SK-N-SH (cell line): ENCODE measurements around the gene MAN2A1.

Experiments used
- NFIC ChIP-seq: IDR thresholded peaks from 2 replicates; pipeline ENCODE4 v1.4.0; 2012; ENCODE audit warnings: borderline replicate concordance
- PBX3 ChIP-seq: IDR thresholded peaks from 2 replicates; pipeline ENCODE4; 2012
- POLR2AphosphoS5 ChIP-seq: IDR thresholded peaks from 2 replicates; pipeline ENCODE4 v1.6.1; 2012; ENCODE audit warnings: low read depth, low read length
- RFX5 ChIP-seq: IDR thresholded peaks from 2 replicates; pipeline ENCODE4 v1.6.1; 2012; ENCODE audit warnings: mild to moderate bottlenecking, improper control_type of control experiment, low read length
- USF2 ChIP-seq: fragments of 150-350 bp; IDR thresholded peaks from 2 replicates; pipeline ENCODE4 v1.6.1; 2017; ENCODE audit warnings: antibody characterized with exemption, low read length, low read depth, borderline replicate concordance
- TF ChIP-seq, protein P1 (sequence below): IDR thresholded peaks from 2 replicates; pipeline ENCODE4 v1.4.0; 2012; ENCODE audit warnings: low read depth, borderline replicate concordance
- TF ChIP-seq, protein P2 (sequence below): fragments of 200-600 bp; sonication (generic); IDR thresholded peaks from 2 replicates; pipeline ENCODE4 v1.6.1; 2017; ENCODE audit warnings: antibody characterized with exemption, mild to moderate bottlenecking, moderate library complexity

- TF ChIP-seq NFIC (no peak), RFX5 (no peak), PBX3 (no peak), USF2 (no peak), POLR2AphosphoS5 (no peak)
- TF ChIP-seq, protein P1, sequence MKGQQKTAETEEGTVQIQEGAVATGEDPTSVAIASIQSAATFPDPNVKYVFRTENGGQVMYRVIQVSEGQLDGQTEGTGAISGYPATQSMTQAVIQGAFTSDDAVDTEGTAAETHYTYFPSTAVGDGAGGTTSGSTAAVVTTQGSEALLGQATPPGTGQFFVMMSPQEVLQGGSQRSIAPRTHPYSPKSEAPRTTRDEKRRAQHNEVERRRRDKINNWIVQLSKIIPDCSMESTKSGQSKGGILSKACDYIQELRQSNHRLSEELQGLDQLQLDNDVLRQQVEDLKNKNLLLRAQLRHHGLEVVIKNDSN: no peak
- TF ChIP-seq, protein P2, sequence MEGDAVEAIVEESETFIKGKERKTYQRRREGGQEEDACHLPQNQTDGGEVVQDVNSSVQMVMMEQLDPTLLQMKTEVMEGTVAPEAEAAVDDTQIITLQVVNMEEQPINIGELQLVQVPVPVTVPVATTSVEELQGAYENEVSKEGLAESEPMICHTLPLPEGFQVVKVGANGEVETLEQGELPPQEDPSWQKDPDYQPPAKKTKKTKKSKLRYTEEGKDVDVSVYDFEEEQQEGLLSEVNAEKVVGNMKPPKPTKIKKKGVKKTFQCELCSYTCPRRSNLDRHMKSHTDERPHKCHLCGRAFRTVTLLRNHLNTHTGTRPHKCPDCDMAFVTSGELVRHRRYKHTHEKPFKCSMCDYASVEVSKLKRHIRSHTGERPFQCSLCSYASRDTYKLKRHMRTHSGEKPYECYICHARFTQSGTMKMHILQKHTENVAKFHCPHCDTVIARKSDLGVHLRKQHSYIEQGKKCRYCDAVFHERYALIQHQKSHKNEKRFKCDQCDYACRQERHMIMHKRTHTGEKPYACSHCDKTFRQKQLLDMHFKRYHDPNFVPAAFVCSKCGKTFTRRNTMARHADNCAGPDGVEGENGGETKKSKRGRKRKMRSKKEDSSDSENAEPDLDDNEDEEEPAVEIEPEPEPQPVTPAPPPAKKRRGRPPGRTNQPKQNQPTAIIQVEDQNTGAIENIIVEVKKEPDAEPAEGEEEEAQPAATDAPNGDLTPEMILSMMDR: no peak
Measured at GRCh38 chr5:109848130-109848529, 158.4 kb downstream of the MAN2A1 start.
